ENCODE results near the gene THAP4.

DNA sequence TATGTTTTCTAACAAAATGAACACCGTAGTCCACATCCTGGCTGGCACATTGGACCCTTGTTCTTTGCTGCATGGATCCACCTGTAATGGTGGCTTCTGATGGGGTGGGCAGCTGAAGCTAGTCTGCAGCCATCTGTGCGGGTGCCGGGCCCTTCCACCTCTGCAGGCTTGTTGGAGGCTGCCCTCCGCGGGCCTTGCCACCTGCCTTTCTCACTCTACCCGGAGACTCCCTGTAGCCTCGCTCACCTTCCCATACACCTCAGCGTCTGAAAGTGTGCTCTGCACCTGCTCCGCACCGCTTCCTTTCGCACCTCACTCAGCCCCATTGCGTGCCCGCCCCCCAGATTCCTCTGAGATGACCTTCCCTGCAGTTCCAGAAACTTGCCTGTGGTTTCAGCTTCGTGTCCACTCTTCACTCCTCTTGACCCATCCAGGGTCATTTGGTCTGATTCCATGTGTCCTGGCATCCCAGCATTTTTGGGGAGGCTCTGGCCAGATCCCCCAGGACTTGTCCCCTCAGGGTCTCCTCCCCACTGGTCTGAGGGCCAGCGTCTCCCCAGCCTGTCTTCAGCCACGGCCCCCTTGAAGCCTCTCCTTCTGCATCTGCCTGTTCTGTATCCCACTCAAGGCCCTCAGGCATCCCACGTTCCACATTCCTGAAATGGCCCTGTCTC is 18.7 kb upstream of the THAP4 start:
- TF ChIP-seq POLR2A (IDR thresholded peaks at IDR 0.05; ENCODE audit: low read depth, low read length) (no peak), CEBPB (IDR thresholded peaks at IDR 0.05; ENCODE audit: low read depth, low read length) (no peak), RFX5 (IDR thresholded peaks at IDR 0.05; ENCODE audit: low read depth, low read length) (no peak), CHD1 (IDR thresholded peaks at IDR 0.05; ENCODE audit: low read depth, low read length) (no peak), MAZ (IDR thresholded peaks at IDR 0.05; ENCODE audit: borderline replicate concordance, low read depth, low read length) (no peak)
- TF ChIP-seq, protein P1, sequence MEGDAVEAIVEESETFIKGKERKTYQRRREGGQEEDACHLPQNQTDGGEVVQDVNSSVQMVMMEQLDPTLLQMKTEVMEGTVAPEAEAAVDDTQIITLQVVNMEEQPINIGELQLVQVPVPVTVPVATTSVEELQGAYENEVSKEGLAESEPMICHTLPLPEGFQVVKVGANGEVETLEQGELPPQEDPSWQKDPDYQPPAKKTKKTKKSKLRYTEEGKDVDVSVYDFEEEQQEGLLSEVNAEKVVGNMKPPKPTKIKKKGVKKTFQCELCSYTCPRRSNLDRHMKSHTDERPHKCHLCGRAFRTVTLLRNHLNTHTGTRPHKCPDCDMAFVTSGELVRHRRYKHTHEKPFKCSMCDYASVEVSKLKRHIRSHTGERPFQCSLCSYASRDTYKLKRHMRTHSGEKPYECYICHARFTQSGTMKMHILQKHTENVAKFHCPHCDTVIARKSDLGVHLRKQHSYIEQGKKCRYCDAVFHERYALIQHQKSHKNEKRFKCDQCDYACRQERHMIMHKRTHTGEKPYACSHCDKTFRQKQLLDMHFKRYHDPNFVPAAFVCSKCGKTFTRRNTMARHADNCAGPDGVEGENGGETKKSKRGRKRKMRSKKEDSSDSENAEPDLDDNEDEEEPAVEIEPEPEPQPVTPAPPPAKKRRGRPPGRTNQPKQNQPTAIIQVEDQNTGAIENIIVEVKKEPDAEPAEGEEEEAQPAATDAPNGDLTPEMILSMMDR (conservative IDR thresholded peaks at IDR 0.05; ENCODE audit: low read depth, low read length) = no peak
- TF ChIP-seq, protein P2, sequence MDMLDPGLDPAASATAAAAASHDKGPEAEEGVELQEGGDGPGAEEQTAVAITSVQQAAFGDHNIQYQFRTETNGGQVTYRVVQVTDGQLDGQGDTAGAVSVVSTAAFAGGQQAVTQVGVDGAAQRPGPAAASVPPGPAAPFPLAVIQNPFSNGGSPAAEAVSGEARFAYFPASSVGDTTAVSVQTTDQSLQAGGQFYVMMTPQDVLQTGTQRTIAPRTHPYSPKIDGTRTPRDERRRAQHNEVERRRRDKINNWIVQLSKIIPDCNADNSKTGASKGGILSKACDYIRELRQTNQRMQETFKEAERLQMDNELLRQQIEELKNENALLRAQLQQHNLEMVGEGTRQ (IDR thresholded peaks at IDR 0.05; ENCODE audit: low read depth, low read length) = no peak
